ENCODE measurements around the gene GPX3.
A peak's percentile ranks its signal among the peaks of the same experiment; 100 is the strongest.

The GPX3 gene

GRCh38 chr5:151033217-151033934, 13.0 kb downstream of the GPX3 start:
- FAIRE-seq (no peak), DNase-seq (ENCODE audit: low spot score) (no peak)

GRCh38 chr5:151034422-151035379, 14.3 kb downstream of the GPX3 start:
- DNase-seq (ENCODE audit: low spot score) (no peak), FAIRE-seq (no peak)

GRCh38 chr5:151036556-151036955, 16.2 kb downstream of the GPX3 start:
- no peak for FAIRE-seq
- no peak for DNase-seq (ENCODE audit: low spot score)

GRCh38 chr5:151037561-151038411, 17.4 kb downstream of the GPX3 start:
- DNase-seq (ENCODE audit: low spot score) (no peak), FAIRE-seq (no peak)

GRCh38 chr5:151038412-151038745, 18.0 kb downstream of the GPX3 start:
- no peak for FAIRE-seq

GRCh38 chr5:151038801-151039238, 18.4 kb downstream of the GPX3 start:
- FAIRE-seq (no peak), DNase-seq (ENCODE audit: low spot score) (no peak)

More at GRCh38 chr5:151038412-151038745, 18.0 kb downstream of the GPX3 start:
- no peak for DNase-seq (ENCODE audit: low spot score)

GRCh38 chr5:151039665-151040064, 19.3 kb downstream of the GPX3 start:
- DNase-seq (ENCODE audit: low spot score) (no peak), FAIRE-seq (no peak)

- no peak for FAIRE-seq
- DNase-seq (ENCODE audit: low spot score), result peak; percentile 28
These were observed 19.9 kb downstream of the GPX3 start for GRCh38 chr5:151040211-151040747.

GRCh38 chr5:151041577-151042268, 21.3 kb downstream of the GPX3 start:
- no peak for FAIRE-seq
- no peak for DNase-seq (ENCODE audit: low spot score)

GRCh38 chr5:151042453-151043093, 22.2 kb downstream of the GPX3 start:
- DNase-seq (ENCODE audit: low spot score) (no peak), FAIRE-seq (no peak)

GRCh38 chr5:151047814-151048425, 27.5 kb downstream of the GPX3 start:
- DNase-seq (ENCODE audit: low spot score) (peak; percentile 31), FAIRE-seq (no peak)

GRCh38 chr5:151048526-151048925, 28.1 kb downstream of the GPX3 start:
- DNase-seq (ENCODE audit: low spot score), result no peak
- FAIRE-seq, result no peak

GRCh38 chr5:151051066-151051930, 30.9 kb downstream of the GPX3 start:
- DNase-seq (ENCODE audit: low spot score) (peak; percentile 53), FAIRE-seq (no peak)

- FAIRE-seq (no peak), DNase-seq (ENCODE audit: low spot score) (no peak)
These were observed 31.7 kb downstream of the GPX3 start for GRCh38 chr5:151051931-151052608.

GRCh38 chr5:151052836-151053235, 32.4 kb downstream of the GPX3 start:
- DNase-seq (ENCODE audit: low spot score) (no peak), FAIRE-seq (no peak)

GRCh38 chr5:151053796-151054462, 33.5 kb downstream of the GPX3 start:
- FAIRE-seq, result no peak
- no peak for DNase-seq (ENCODE audit: low spot score)

GRCh38 chr5:151054709-151055108, 34.3 kb downstream of the GPX3 start:
- FAIRE-seq, result no peak
- no peak for DNase-seq (ENCODE audit: low spot score)

- DNase-seq (ENCODE audit: low spot score), result no peak
- no peak for FAIRE-seq
These were observed 34.9 kb downstream of the GPX3 start for GRCh38 chr5:151055336-151055735.

Measured in urothelium cell line (cell line).